Posterior cingulate gyrus (tissue), 11 donors: Measurements from ENCODE around the gene PDIA4.
A peak's percentile ranks its signal among the peaks of the same experiment; 100 is the strongest.
"Not testable (repeated sequence)": the region's sequence is repeated elsewhere in the genome, so short reads cannot be mapped to it uniquely, and the experiment has no call there.

Experiments
- DNase-seq, 10 donors: peaks; one replicate each; pipeline versions ENCODE4 v3.0.0 to v3.0.0-alpha.2; 2020 to 2021; ENCODE audit warnings: mixed read lengths in 3 of 10
- intact Hi-C: fragments of 100-400 bp; cut with DNase I; formaldehyde crosslinking; loops from one replicate; pipeline ENCODE4 v1.15.1; 2023

Gene PDIA4

GRCh38 chr7:149028346-149029109 is at the start of gene PDIA4:
TSS of gene PDIA4 (minus strand) at chr7:149028505. CDS start at chr7:149028408, 97 bp downstream.
- DNase-seq = peak; percentile 99 to 100 (median 100)
- intact Hi-C loops = loop anchor here (1.0 to 5.0 kb wide), 3 partner anchors 39 to 62 kb away; partner anchors contain the start of gene ZNF786

GRCh38 chr7:149077594-149077993 is 49.3 kb upstream of the PDIA4 start:
- intact Hi-C loops = no loop called here

GRCh38 chr7:149075286-149075685 is 47.0 kb upstream of the PDIA4 start:
- intact Hi-C loops = no loop called here
- no peak for DNase-seq

More at GRCh38 chr7:149077594-149077993, 49.3 kb upstream of the PDIA4 start:
- DNase-seq = peak in 1 of 10 donors; percentile 19

- intact Hi-C loops = no loop called here
- no peak for DNase-seq
These were observed 46.0 kb upstream of the PDIA4 start for GRCh38 chr7:149074116-149074885.

GRCh38 chr7:149072438-149072775 is 44.1 kb upstream of the PDIA4 start:
- intact Hi-C loops = no loop called here
- no peak for DNase-seq

GRCh38 chr7:149071641-149072437 is 43.5 kb upstream of the PDIA4 start:
- no peak for DNase-seq
- intact Hi-C loops = no loop called here

- intact Hi-C loops = no loop called here
- peak in 1 of 10 donors; percentile 83 for DNase-seq
These were observed 42.9 kb upstream of the PDIA4 start for GRCh38 chr7:149071182-149071635.

- no peak for DNase-seq
These were observed 42.2 kb upstream of the PDIA4 start for GRCh38 chr7:149070372-149071125.

GRCh38 chr7:149067869-149068268 is 39.6 kb upstream of the PDIA4 start:
- intact Hi-C loops = loop anchor here (5.0 kb wide), 1 partner anchor 41 kb away; the partner anchor contains the start of gene PDIA4
- no peak for DNase-seq

More at GRCh38 chr7:149070372-149071125, 42.2 kb upstream of the PDIA4 start:
- intact Hi-C loops = no loop called here

- no peak for DNase-seq
- intact Hi-C loops = no loop called here
These were observed 35.2 kb upstream of the PDIA4 start for GRCh38 chr7:149063476-149063875.

GRCh38 chr7:149062217-149062899 is 34.1 kb upstream of the PDIA4 start:
- DNase-seq, intact Hi-C loops: not testable (repeated sequence)

- intact Hi-C loops = no loop called here
These were observed 31.9 kb upstream of the PDIA4 start for GRCh38 chr7:149060156-149060555.

GRCh38 chr7:149053885-149054284 is 25.6 kb upstream of the PDIA4 start:
- intact Hi-C loops = no loop called here
- no peak for DNase-seq

More at GRCh38 chr7:149060156-149060555, 31.9 kb upstream of the PDIA4 start:
- no peak for DNase-seq

GRCh38 chr7:149053384-149053783 is 25.1 kb upstream of the PDIA4 start:
- no peak for DNase-seq
- intact Hi-C loops = no loop called here

GRCh38 chr7:149050941-149051340 is 22.6 kb upstream of the PDIA4 start:
- DNase-seq = no peak

GRCh38 chr7:149048805-149049204 is 20.5 kb upstream of the PDIA4 start:
- DNase-seq = no peak
- intact Hi-C loops = no loop called here

More at GRCh38 chr7:149050941-149051340, 22.6 kb upstream of the PDIA4 start:
- intact Hi-C loops = no loop called here

GRCh38 chr7:149046416-149046815 is 18.1 kb upstream of the PDIA4 start:
- no peak for DNase-seq
- intact Hi-C loops = no loop called here

- intact Hi-C loops = no loop called here
- no peak for DNase-seq
These were observed 15.6 kb upstream of the PDIA4 start for GRCh38 chr7:149043936-149044335.

GRCh38 chr7:149041350-149041749 is 13.0 kb upstream of the PDIA4 start:
- intact Hi-C loops = no loop called here

More at GRCh38 chr7:149041350-149041749, 13.0 kb upstream of the PDIA4 start:
- DNase-seq = no peak
